Kidney (tissue), 14 donors: ENCODE results near the gene GTPBP8. TPM values are rescaled to one million over a fixed set of nuclear protein-coding genes. Genes with fewer than 3 reads are reported as not detected.

Source experiments
- DNase-seq, 5 donors: peaks; one replicate each; pipeline ENCODE4 v3.0.0-alpha.2; 2013 to 2020
- FAIRE-seq: peaks from 2 replicates; lab custom pipeline; 2012; peaks lifted over from hg19 to GRCh38; lab: Jason Lieb, UNC
- H3K27ac ChIP-seq, 2 donors: one replicate each; pipeline ENCODE4 v1.7.0; 2013; ENCODE audit warnings: low read depth in 2 of 2, low read length in 2 of 2, inconsistent platforms in 1 of 2
- H3K27me3 ChIP-seq: one replicate; pipeline ENCODE4 v1.7.1; 2013; ENCODE audit warnings: low read length, inconsistent platforms; ENCODE audit not compliant: control insufficient read depth, insufficient read depth
- H3K36me3 ChIP-seq, 3 donors: one replicate each; pipeline versions ENCODE4 v1.7.0 to v1.7.1; 2013; ENCODE audit warnings: low read length in 3 of 3, control low read depth in 1 of 3, inconsistent platforms in 1 of 3; ENCODE audit not compliant: insufficient read depth in 3 of 3, control insufficient read depth in 2 of 3
- H3K4me1 ChIP-seq, 3 donors: one replicate each; pipeline versions ENCODE4 v1.7.0 to v1.7.1; 2013; ENCODE audit warnings: low read length in 3 of 3, inconsistent platforms in 1 of 3, low read depth in 1 of 3; ENCODE audit not compliant: control insufficient read depth in 2 of 3, insufficient read depth in 2 of 3
- H3K4me3 ChIP-seq, 3 donors: one replicate each; pipeline versions ENCODE4 v1.7.0 to v1.8.1; 2013; ENCODE audit warnings: low read length in 3 of 3, control low read depth in 1 of 3, inconsistent platforms in 1 of 3
- H3K9ac ChIP-seq, 3 donors: one replicate each; pipeline versions ENCODE4 v1.7.0 to v1.7.1; 2013; ENCODE audit warnings: low read length in 3 of 3, control low read depth in 1 of 3, inconsistent platforms in 1 of 3
- H3K9me3 ChIP-seq, 3 donors: one replicate each; pipeline versions ENCODE4 v1.7.0 to v1.7.1; 2013; ENCODE audit warnings: low read length in 3 of 3, control low read depth in 1 of 3, inconsistent platforms in 1 of 3; ENCODE audit not compliant: control insufficient read depth in 2 of 3, insufficient read depth in 1 of 3
- CTCF ChIP-seq: IDR thresholded peaks from 3 replicates; pipeline ENCODE4 v1.5.1; 2012; ENCODE audit warnings: mild to moderate bottlenecking, moderate library complexity, borderline replicate concordance; ENCODE audit not compliant: insufficient read depth; ENCODE audit errors: extremely low read depth
- intact Hi-C: fragments of 100-400 bp; cut with DNase I; formaldehyde crosslinking; loops from one replicate; pipeline ENCODE4 v1.11.1; 2022
- polyA plus RNA-seq: library from polyadenylated mRNA; stranded (reverse); fragments of 350-450 nt; fragmentation: Illumina TruSeq; extraction: RNeasy Lipid Tissue Mini Kit (QIAGEN cat#74804); gene quantifications from one replicate; pipeline ENCODE4 v1.2.3, GENCODE V29; 2014; ENCODE audit warnings: low read depth, low replicate concordance; ENCODE audit not compliant: insufficient read depth
- total RNA-seq: library from RNA; stranded (reverse); fragmentation: NEBNext Ultra II Directional; extraction: Animal tissue kit (Norgen Biotek cat#: 25700); gene quantifications from one replicate; pipeline ENCODE4 v1.2.1, GENCODE V29; 2021
- donor health status: control.
- donor health status: control.
- donor health status: control.
- donor health status: control.
- donor health status: control.
- donor health status: DM: yes; HTN: yes; CAD: no.
- donor health status: Normal renal cell carcinoma (clear cell type).

The GTPBP8 gene
- total and polyA plus RNA-seq, 2 donors from 2014 or later = 11.0 to 13.7 TPM

DNA sequence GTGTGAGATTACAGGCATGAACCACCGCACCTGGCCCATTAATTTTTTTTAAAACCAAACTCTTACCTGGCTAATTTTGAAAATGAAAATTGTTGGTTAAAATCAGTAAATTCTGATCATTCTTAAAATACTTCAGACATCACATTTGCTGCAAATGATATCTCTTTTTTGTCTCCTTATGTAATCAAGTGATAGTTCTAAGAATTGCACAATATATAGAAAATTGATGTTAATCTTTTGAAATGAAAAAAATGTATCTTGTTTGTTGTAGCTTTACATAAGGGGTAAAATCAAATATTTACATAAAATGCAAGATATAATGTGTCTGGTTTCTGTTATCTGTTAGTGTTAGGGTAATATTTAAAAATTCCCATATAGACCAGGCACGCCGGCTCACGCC, 5.0 kb downstream of the GTPBP8 start:
- TF ChIP-seq CTCF = no peak
- Histone ChIP-seq H3K4me3 (no peak overlapping the region), H3K27me3 (no peaks in the 10 kb centered on the region), H3K4me1 (peaks cover 0 to 2% (median 0%) of the 10 kb centered on the region in 3 donors), H3K27ac (no peak overlapping the region), H3K9ac (no peak overlapping the region), H3K9me3 (no peaks in the 10 kb centered on the region), H3K36me3 (peaks cover 0 to 15% (median 0%) of the 10 kb centered on the region in 3 donors)
- no peak for DNase-seq
- intact Hi-C loops = no loop called here
- FAIRE-seq = peak; percentile 6

GRCh38 chr3:113000691-113001090, 9.9 kb downstream of the GTPBP8 start:
- no peak for FAIRE-seq
- TF ChIP-seq CTCF = no peak

GRCh38 chr3:113002037-113002436, 11.3 kb downstream of the GTPBP8 start:
- FAIRE-seq = no peak
- no peak for DNase-seq
- no peaks in the 10 kb centered on the region for H3K4me1 ChIP-seq
- H3K4me3 ChIP-seq = no peak overlapping the region
- intact Hi-C loops = no loop called here
- H3K9ac ChIP-seq = no peak overlapping the region
- H3K27me3 ChIP-seq = no peaks in the 10 kb centered on the region
- H3K9me3 ChIP-seq = no peaks in the 10 kb centered on the region
- peaks cover 12 to 45% (median 15%) of the 10 kb centered on the region in 3 donors for H3K36me3 ChIP-seq
- no peak overlapping the region for H3K27ac ChIP-seq
- TF ChIP-seq CTCF = no peak

More at GRCh38 chr3:113000691-113001090, 9.9 kb downstream of the GTPBP8 start:
- peaks cover 10 to 34% (median 15%) of the 10 kb centered on the region in 3 donors for H3K36me3 ChIP-seq
- DNase-seq = no peak
- H3K9ac ChIP-seq = no peak overlapping the region
- intact Hi-C loops = no loop called here
- H3K27me3 ChIP-seq = no peaks in the 10 kb centered on the region
- H3K9me3 ChIP-seq = no peaks in the 10 kb centered on the region
- no peak overlapping the region for H3K4me3 ChIP-seq
- no peaks in the 10 kb centered on the region for H3K4me1 ChIP-seq
- H3K27ac ChIP-seq = no peak overlapping the region

DNA sequence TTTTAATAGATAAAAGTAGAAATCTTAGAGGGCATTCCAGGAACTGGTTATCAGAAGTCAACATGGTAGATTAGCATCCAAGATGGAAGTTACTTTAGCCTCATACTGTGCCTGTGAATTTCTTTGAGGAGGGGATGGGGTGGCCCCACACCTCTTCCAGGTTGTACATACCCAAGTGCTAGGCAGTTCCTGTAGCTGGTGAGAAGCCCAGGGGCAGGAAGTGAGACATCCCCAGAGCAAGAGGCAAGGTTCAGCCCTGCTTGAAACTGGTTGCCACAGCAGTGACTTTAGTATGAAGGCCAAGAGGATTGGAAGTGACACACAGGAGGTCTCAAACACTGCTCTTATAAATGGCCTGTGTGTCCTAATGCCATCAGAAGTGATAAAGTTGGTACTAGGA, 11.9 kb downstream of the GTPBP8 start:
- H3K9ac ChIP-seq = no peak overlapping the region
- no peaks in the 10 kb centered on the region for H3K27me3 ChIP-seq
- no peak for TF ChIP-seq CTCF
- DNase-seq (no peak), FAIRE-seq (no peak)
- H3K27ac ChIP-seq = no peak overlapping the region
- no peak overlapping the region for H3K4me3 ChIP-seq
- peaks cover 14 to 52% (median 19%) of the 10 kb centered on the region in 3 donors for H3K36me3 ChIP-seq
- intact Hi-C loops = no loop called here
- H3K4me1 ChIP-seq = no peaks in the 10 kb centered on the region
- no peaks in the 10 kb centered on the region for H3K9me3 ChIP-seq
